Stimulated activated CD4-positive, alpha-beta T cell treated with anti-CD3 and anti-CD28 coated beads, Interleukin-1b, Interleukin-23, amount 100 ng/mL, for 4 hours (primary cell): ENCODE results near the gene RHOV.

ENCODE experiments used
- DNase-seq, 2 donors: peaks; one replicate each; pipeline ENCODE4 v3.0.0-alpha.2; 2020; ENCODE audit warnings: low read depth in 2 of 2

Gene RHOV

GRCh38 chr15:40904552-40905201, 30.6 kb upstream of the RHOV start:
- DNase-seq, result no peak

GRCh38 chr15:40902605-40903561, 28.8 kb upstream of the RHOV start:
- DNase-seq, result no peak

GRCh38 chr15:40901053-40901443, 27.0 kb upstream of the RHOV start:
- DNase-seq, result no peak

- no peak for DNase-seq
Measured at GRCh38 chr15:40900256-40901052, 26.4 kb upstream of the RHOV start.

- no peak for DNase-seq
Measured at GRCh38 chr15:40899536-40900207, 25.6 kb upstream of the RHOV start.

- DNase-seq, result peak; percentile 31 to 36
Measured at GRCh38 chr15:40894681-40895448, 20.8 kb upstream of the RHOV start.

GRCh38 chr15:40893733-40894680, 20.0 kb upstream of the RHOV start, which contains the start of gene VPS18:
TSS of gene VPS18 (plus strand) at chr15:40894450. CDS start at chr15:40894769, 319 bp downstream.
- peak; percentile 99 to 100 for DNase-seq

GRCh38 chr15:40893019-40893670, 19.1 kb upstream of the RHOV start:
- DNase-seq, result no peak

- no peak for DNase-seq
Measured at GRCh38 chr15:40892447-40893012, 18.5 kb upstream of the RHOV start.

GRCh38 chr15:40891810-40892446, 17.9 kb upstream of the RHOV start:
- peak in 1 of 2 donors; percentile 13 for DNase-seq

- DNase-seq, result no peak
Measured at GRCh38 chr15:40891138-40891537, 17.1 kb upstream of the RHOV start.

GRCh38 chr15:40889112-40889511, 15.1 kb upstream of the RHOV start:
- DNase-seq, result no peak

- DNase-seq, result no peak
Measured at GRCh38 chr15:40886586-40886985, 12.6 kb upstream of the RHOV start.

GRCh38 chr15:40881351-40881750, 7.3 kb upstream of the RHOV start:
- no peak for DNase-seq

- no peak for DNase-seq
Measured at GRCh38 chr15:40879609-40880008, 5.6 kb upstream of the RHOV start.

GRCh38 chr15:40878785-40879184, 4.8 kb upstream of the RHOV start:
- DNase-seq, result peak in 1 of 2 donors; percentile 37

GRCh38 chr15:40877694-40878093, 3.7 kb upstream of the RHOV start:
- DNase-seq, result no peak
